NOMO-1 treated with dmso at 0.1 percent for 144 hours (cell line): Measurements from ENCODE around the gene RHOBTB3.

ENCODE experiments used
- DNase-seq: peaks from one replicate; lab custom pipeline; 2025; ENCODE audit not compliant: unreplicated experiment; lab: John Stamatoyannopoulos, UW

The RHOBTB3 gene

DNA sequence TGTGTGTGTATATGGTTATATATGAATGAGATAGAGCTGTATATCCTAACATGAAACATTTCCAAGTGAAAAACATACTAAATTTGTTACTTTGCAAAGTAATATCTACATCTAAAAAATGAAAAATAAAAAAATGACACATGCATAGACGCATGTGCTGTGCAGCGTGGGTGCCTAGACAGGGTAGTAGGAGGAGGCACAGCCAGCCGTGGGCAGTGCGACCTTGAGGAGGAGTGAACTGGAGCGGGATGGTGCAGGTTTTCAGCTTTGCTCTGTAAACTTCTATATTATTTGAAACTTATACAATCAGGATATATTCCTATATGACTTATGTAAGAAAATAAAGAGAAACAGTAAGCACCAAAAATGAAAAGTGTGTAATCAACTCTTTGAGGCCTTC, 106.4 kb downstream of the RHOBTB3 start:
- DNase-seq, result no peak

DNA sequence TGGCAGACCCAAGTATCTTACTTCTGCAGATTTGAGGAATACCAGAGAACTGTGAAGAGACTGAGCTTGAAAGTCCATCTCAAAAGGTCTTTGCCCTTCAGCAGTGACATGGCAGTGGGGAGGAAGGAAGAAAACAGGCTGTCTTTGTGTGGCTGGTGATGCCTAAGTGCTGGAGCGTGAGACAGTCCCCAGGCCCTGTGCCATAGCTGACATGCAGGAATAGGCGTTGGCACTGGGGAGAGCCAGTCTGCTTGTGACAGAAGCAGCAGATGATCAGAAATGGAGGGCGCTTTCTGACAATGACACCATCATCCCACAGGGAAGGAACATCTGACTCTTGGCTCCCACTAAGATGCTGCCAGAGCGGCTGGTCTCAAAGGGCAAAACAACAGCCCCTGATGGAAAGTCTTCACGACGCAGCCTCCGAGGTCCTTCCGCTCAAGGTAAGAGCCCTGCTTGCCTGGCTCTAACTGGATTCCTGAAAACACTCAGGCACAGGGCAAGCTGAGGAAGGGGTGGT, 106.9 kb downstream of the RHOBTB3 start:
- no peak for DNase-seq

DNA sequence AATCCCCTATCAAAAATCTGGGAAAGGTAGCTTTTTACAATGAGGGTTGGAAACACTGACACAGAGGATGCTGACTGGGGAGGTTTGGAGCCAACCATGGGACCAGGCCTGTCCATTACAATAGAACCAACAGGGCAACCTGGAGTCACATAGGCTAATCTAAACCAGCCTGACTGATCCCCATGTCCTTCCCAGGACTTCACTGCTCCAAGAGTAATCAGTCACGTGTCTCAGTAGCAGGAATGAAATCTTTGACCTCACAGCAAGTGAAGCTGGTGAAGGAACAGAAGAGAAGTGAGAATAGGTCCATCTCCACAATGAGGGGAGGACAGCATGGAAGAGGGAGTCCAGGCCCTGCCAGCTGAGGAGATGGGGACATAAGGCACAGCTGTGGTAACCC, 107.4 kb downstream of the RHOBTB3 start:
- DNase-seq, result no peak

DNA sequence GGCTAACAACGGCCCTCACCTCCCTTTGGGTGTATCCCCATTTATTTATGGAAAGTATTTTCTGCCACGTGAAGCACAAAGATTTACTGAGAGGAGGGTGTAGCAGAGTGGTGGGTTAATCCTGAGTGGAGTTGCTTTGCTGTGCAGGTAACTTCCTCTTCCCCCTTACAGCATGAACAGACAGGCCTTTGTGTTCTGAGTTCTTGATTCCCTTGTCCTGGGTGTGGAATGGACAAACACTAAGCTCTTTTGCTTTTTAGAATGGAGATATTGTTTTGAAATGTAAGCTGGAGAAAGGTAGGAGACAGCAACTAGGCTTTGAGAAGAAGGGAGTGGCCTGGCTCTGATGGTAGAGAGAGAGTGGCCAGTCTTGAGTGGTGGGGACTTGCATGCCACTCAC, 108.5 kb downstream of the RHOBTB3 start:
- no peak for DNase-seq

DNA sequence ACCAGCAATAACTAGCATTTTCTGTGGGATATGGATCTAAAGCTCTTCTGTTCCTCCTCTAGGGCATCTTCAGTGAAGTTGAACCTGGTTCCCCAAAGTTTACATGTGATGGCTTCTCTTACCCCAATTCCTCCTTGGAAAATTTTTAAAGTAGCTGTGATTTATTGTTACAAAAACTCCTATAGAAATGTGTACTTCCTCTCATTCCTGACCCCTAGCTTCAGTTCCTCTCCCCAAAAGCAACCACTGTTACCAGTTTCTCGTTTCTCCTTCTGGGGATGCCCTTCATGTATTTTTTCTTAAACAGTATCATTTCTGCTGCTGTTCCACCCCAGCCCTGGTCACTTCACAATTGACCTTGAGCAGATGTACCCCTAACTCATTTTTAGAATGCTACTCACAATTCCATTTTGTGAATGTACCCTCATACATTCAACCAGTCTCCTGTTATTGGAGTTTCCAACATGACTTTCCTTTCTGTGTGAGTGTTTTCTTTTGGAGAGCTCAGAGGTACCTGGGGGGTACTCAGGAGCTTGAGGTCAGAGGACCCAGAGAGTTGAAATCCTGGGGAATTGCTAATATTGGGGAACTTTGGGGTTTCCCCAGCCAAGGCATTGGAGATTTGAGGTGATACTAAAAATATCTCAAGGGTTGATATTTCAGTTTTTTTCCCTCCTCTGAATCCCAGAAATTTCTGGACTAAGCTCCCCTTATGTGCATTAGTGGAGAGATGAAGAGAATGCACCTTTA, 110.0 kb downstream of the RHOBTB3 start:
- no peak for DNase-seq

DNA sequence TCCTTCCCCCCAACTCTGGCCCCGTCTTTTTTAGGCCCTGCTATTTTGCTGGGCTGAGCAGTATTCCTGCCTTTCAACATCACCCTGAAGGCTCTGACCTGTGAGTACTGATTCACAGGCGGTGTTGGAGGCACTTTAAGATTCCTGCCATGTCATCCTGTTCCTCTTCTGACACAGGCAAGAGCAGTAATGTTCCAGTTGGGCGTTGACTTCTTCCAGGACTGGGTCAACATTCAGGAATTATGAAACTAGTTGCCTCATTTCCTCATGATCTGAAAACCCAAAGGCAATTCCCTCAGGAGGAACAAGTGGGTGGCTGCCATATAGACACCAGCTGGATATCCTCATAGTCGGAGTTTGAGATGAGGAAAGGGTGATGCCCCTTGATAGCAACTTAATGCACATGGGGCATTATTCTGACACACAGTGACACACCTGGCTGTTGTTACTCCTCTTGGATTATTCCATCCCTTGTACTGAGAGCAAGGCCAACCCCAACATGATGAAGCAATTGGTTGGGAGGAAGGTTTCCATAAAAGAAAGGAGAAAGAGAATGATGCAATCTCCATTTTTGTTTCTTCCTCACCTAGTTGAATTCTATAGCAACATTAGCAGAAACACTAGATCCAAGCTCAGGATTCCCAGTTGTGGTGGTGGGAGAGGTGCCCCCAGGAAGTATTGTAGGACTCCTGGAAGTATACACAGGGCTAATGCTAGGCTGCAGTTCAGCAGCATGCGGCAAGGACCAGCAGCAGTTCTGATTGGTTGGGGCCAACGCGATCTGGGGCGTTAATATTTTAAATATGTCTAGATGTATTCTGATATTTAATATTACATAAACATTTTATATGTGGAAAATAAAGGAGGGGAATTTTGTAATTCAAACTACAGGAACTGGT, 111.0 kb downstream of the RHOBTB3 start:
- DNase-seq, result no peak

DNA sequence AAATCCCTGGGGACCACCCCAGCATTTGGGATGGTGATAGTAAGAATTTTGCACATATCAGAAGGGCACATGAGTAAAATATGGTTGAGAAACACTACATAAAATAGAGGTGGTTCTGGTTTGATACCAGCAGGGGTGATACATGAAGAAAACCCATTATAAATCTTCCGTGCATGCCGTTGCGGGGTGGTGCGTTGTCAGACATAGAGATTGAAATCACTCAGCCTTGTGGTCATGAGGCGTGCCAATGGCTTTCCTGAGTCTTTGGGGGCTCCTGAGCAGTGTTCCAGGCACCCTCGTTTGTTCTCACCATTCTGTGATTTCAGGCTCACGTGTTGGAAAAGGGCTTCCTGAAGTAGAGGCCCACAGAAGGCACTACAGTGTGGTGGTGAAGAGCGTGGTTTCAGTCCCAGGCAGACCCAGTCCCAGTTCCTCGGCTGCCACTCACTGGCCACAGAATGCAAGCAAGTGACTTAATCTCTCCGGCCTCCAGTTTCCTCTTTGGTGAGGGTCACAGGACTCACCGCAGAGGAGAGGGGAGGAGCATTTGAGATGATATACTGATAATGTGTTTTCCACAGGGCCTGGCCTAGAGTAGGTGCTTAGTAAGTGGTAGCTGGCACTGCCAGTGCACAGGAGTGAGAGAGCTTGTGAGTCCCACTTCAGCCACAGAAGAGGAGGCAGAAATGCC, 111.9 kb downstream of the RHOBTB3 start:
- DNase-seq, result peak; percentile 92

DNA sequence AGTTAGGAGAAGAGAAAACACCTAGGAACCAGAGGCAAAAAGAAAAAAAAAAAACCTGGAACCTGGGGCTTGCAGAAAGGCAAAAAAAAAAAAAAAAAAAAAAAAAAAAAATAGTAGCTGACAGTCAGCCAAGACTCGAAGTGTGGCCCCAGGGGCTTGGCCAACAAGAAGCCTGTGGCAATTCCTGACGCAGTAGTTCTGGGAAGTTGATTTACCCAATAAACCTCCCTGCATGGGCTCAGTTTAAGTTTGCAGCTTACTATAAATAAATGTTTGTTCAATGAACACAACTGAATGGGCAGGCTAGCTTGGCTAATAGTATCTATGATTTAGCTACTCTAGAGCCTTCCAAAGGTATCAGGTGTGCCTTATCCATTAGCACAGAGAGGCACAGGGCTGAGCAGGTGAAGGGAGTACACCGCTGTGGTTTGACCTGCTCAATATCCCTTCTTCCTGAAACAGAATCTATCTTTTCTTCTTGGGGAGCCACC, 112.6 kb downstream of the RHOBTB3 start:
- DNase-seq, result no peak

DNA sequence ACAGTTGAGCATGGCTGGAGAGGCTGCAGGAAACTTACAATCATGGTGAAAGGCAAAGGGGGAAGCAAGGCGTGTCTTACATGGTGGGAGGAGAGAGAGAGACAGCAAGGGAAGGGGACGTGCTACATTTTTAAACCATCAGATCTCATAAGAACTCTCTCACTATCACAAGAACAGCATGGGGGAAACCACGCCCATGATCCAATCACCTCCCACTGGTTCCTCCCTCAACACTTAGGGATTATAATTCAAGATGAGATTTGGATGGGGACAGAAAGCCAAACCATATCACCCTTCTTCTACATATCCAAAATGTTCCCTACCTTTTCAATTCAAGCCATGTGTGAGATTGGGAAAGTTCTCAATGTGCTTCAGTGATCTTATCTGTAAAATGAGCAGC, 114.3 kb downstream of the RHOBTB3 start:
- no peak for DNase-seq
